Calu3 (cell line): ENCODE measurements around the gene DDX25. TPM values are rescaled to one million over a fixed set of nuclear protein-coding genes. Genes with fewer than 3 reads are reported as not detected.

Experiments used
- BruUV-seq: library from RNA; stranded (reverse); fragments of 400-500 nt; replicated peaks from 2 replicates; lab custom pipeline; 2021; lab: Mats Ljungman, UMichigan
- CTCF ChIA-PET: fragments of 300-600 bp; sonication (Branson Sonifier 250); formaldehyde crosslinking; loops from one replicate; lab custom pipeline; 2022; ENCODE audit warnings: antibody characterized with exemption; lab: Charles Lee
- DNase-seq: peaks from one replicate; pipeline ENCODE4 v3.0.0; 2022
- H3K27ac Mint-ChIP-seq: one replicate; pipeline ENCODE4 v1.8.0; 2022; ENCODE audit warnings: mixed read lengths; ENCODE audit not compliant: unreplicated experiment
- H3K27me3 Mint-ChIP-seq: one replicate; pipeline ENCODE4 v1.8.0; 2022; ENCODE audit warnings: mixed read lengths; ENCODE audit not compliant: unreplicated experiment
- H3K36me3 Mint-ChIP-seq: one replicate; pipeline ENCODE4 v1.8.0; 2022; ENCODE audit warnings: mild to moderate bottlenecking, moderate library complexity, mixed read lengths; ENCODE audit not compliant: insufficient read depth, unreplicated experiment
- H3K4me1 Mint-ChIP-seq: one replicate; pipeline ENCODE4 v1.8.0; 2022; ENCODE audit warnings: mild to moderate bottlenecking, low read depth, mixed read lengths; ENCODE audit not compliant: unreplicated experiment
- H3K4me3 Mint-ChIP-seq: one replicate; pipeline ENCODE4 v1.8.0; 2022; ENCODE audit warnings: mild to moderate bottlenecking, low read depth, moderate library complexity, mixed read lengths; ENCODE audit not compliant: unreplicated experiment
- H3K9me3 Mint-ChIP-seq: one replicate; pipeline ENCODE4 v1.8.0; 2022; ENCODE audit warnings: low read depth, mixed read lengths; ENCODE audit not compliant: unreplicated experiment
- CTCF ChIP-seq: fragments of 200-600 bp; IDR thresholded peaks from one replicate; pipeline ENCODE4 v1.8.0; 2022; ENCODE audit warnings: antibody characterized with exemption; ENCODE audit not compliant: unreplicated experiment
- intact Hi-C: fragments of 100-400 bp; cut with micrococcal nuclease; formaldehyde crosslinking; loops from one replicate; pipeline ENCODE4 v1.10.0; 2022; ENCODE audit not compliant: unreplicated experiment
- total RNA-seq: library from RNA; stranded (reverse); gene quantifications from 2 replicates; pipeline ENCODE4 v1.2.3, GENCODE V29; 2022

Gene DDX25
- total RNA-seq, 1 experiment from 2014 or later, result not detected

- DNase-seq, result no peak
- no peaks in the 10 kb centered on the region for H3K36me3 Mint-ChIP-seq
- no TSS peak for BruUV-seq
- no peak for TF ChIP-seq CTCF
- CTCF ChIA-PET, result no interaction called here
- no peaks in the 10 kb centered on the region for H3K9me3 Mint-ChIP-seq
- intact Hi-C loops, result no loop called here
- H3K4me3 Mint-ChIP-seq, result no peak overlapping the region
- peaks cover 27% of the 10 kb centered on the region for H3K27me3 Mint-ChIP-seq
- H3K27ac Mint-ChIP-seq, result no peak overlapping the region
- no peaks in the 10 kb centered on the region for H3K4me1 Mint-ChIP-seq
These were observed 21.5 kb downstream of the DDX25 start for GRCh38 chr11:125925804-125926203.

- intact Hi-C loops, result no loop called here
- Mint-ChIP-seq H3K27me3 (peaks cover 27% of the 10 kb centered on the region), H3K36me3 (no peaks in the 10 kb centered on the region), H3K9me3 (no peaks in the 10 kb centered on the region), H3K4me3 (no peak overlapping the region), H3K4me1 (no peaks in the 10 kb centered on the region), H3K27ac (no peak overlapping the region)
- TF ChIP-seq CTCF, result no peak
- BruUV-seq, result no TSS peak
- CTCF ChIA-PET, result no interaction called here
- DNase-seq, result no peak
These were observed 22.4 kb downstream of the DDX25 start for GRCh38 chr11:125926682-125927081.

GRCh38 chr11:125929445-125930075, 25.3 kb downstream of the DDX25 start:
- H3K36me3 Mint-ChIP-seq, result no peaks in the 10 kb centered on the region
- DNase-seq, result no peak
- no TSS peak for BruUV-seq
- H3K27ac Mint-ChIP-seq, result no peak overlapping the region
- intact Hi-C loops, result no loop called here
- TF ChIP-seq CTCF, result no peak
- CTCF ChIA-PET, result no interaction called here
- peaks cover 26% of the 10 kb centered on the region for H3K27me3 Mint-ChIP-seq
- H3K9me3 Mint-ChIP-seq, result no peaks in the 10 kb centered on the region
- H3K4me1 Mint-ChIP-seq, result no peaks in the 10 kb centered on the region
- no peak overlapping the region for H3K4me3 Mint-ChIP-seq

- BruUV-seq, result no TSS peak
- TF ChIP-seq CTCF, result no peak
- no peaks in the 10 kb centered on the region for H3K9me3 Mint-ChIP-seq
- no peak overlapping the region for H3K27ac Mint-ChIP-seq
- H3K36me3 Mint-ChIP-seq, result no peaks in the 10 kb centered on the region
- intact Hi-C loops, result no loop called here
- no peak for DNase-seq
- CTCF ChIA-PET, result no interaction called here
- no peak overlapping the region for H3K4me3 Mint-ChIP-seq
- H3K27me3 Mint-ChIP-seq, result peaks cover 21% of the 10 kb centered on the region
- no peaks in the 10 kb centered on the region for H3K4me1 Mint-ChIP-seq
These were observed 25.8 kb downstream of the DDX25 start for GRCh38 chr11:125930076-125930450.
